HCT116 (cell line): ENCODE results near the gene SH3TC2. TPM values are rescaled to one million over a fixed set of nuclear protein-coding genes. Genes with fewer than 3 reads are reported as not detected.

Experiments used
- ATAC-seq: fragments of 200-7000 bp; cut with Tn5 transposase; 2 replicates; pipeline ENCODE4 v1.9.1; 2020; ENCODE audit warnings: mild to moderate bottlenecking, moderate library complexity
- BruUV-seq: library from RNA; stranded (reverse); fragments of 400-500 nt; replicated peaks from 2 replicates; lab custom pipeline; 2021; lab: Mats Ljungman, UMichigan
- CTCF ChIA-PET: fragments of 300-600 bp; sonication (Branson Sonifier 250); formaldehyde crosslinking; loops from one replicate; lab custom pipeline; 2021; ENCODE audit warnings: antibody characterized with exemption; lab: Charles Lee
- POLR2A ChIA-PET: fragments of 300-600, 350-600 bp; sonication (Branson Sonifier 250); formaldehyde crosslinking; loops from one replicate; lab custom pipeline; 2021; ENCODE audit warnings: antibody characterized with exemption; lab: Charles Lee
- RAD21 ChIA-PET, 2 experiments: fragments of 300-600 bp; sonication (Branson Sonifier 250); formaldehyde crosslinking; loops; one replicate each; lab custom pipeline; 2023; ENCODE audit warnings: low total read pairs in 2 of 2; ENCODE audit not compliant: uncharacterized antibody in 2 of 2, unreplicated experiment in 2 of 2, low non-redundant PET in 1 of 2; lab: Charles Lee
- DNase-seq: peaks from one replicate; pipeline ENCODE4 v3.0.0-alpha.2; 2010; ENCODE audit warnings: low read depth, low spot score
- H2AFZ ChIP-seq: fragments of 200-600 bp; shearing (Covaris generic), sonication (generic); 2 replicates; pipeline ENCODE4 v1.6.1; 2017; ENCODE audit warnings: low read depth, mixed run types, mixed read lengths, antibody characterized with exemption, low read length; ENCODE audit not compliant: poor library complexity, severe bottlenecking
- H3K27ac ChIP-seq: 2 replicates; pipeline ENCODE4 v1.5.1; 2012; ENCODE audit warnings: low read depth, low read length
- H3K27me3 ChIP-seq: fragments of 200-600 bp; sonication (generic); 2 replicates; pipeline ENCODE4 v1.6.1; 2016; ENCODE audit warnings: mixed run types, low read length, mixed read lengths; ENCODE audit not compliant: insufficient read depth
- H3K36me3 ChIP-seq, 2 experiments: fragments of 200-500 bp in 1 of 2; fragments of 200-600 bp in 1 of 2; sonication (Bioruptor generic) in 1 of 2; sonication (generic) in 1 of 2; 2 replicates each; pipeline versions ENCODE4 v1.5.1 to v1.6.1; 2014 to 2016; ENCODE audit warnings: low read length in 2 of 2, inconsistent platforms in 1 of 2, mixed read lengths in 1 of 2, mixed run types in 1 of 2; ENCODE audit not compliant: insufficient read depth in 2 of 2, control insufficient read depth in 1 of 2
- H3K4me1 ChIP-seq, 2 experiments: fragments of 200-600 bp in 1 of 2; sonication (generic) in 1 of 2; 2 replicates each; pipeline versions ENCODE4 v1.5.1 to v1.6.1; 2012 to 2017; ENCODE audit warnings: low read length in 2 of 2, inconsistent platforms in 1 of 2, mild to moderate bottlenecking in 1 of 2, mixed read lengths in 1 of 2, mixed run types in 1 of 2, moderate library complexity in 1 of 2; ENCODE audit not compliant: insufficient read depth in 2 of 2, control insufficient read depth in 1 of 2
- H3K4me2 ChIP-seq: fragments of 200-600 bp; sonication (generic); 2 replicates; pipeline ENCODE4 v1.6.1; 2017; ENCODE audit warnings: mixed run types, low read length, mixed read lengths
- H3K4me3 ChIP-seq, 2 experiments: fragments of 200-600 bp in 1 of 2; sonication (generic) in 1 of 2; replicated peaks in 1 of 2; 2 replicates each; pipeline ENCODE4 v1.5.1; 2011 to 2016; ENCODE audit warnings: low read length in 2 of 2, control low read depth in 1 of 2, low read depth in 1 of 2, mild to moderate bottlenecking in 1 of 2, mixed read lengths in 1 of 2, mixed run types in 1 of 2
- H3K79me2 ChIP-seq: fragments of 200-600 bp; sonication (generic); 2 replicates; pipeline ENCODE4 v1.6.1; 2017; ENCODE audit warnings: mild to moderate bottlenecking, mixed run types, low read length, moderate library complexity, mixed read lengths; ENCODE audit not compliant: insufficient read depth
- H3K9ac ChIP-seq: fragments of 200-600 bp; sonication (generic); 2 replicates; pipeline ENCODE4 v1.6.1; 2016; ENCODE audit warnings: low read length, mixed read lengths
- H3K9me2 ChIP-seq: fragments of 200-600 bp; sonication (generic), shearing (Covaris generic); 2 replicates; pipeline ENCODE4 v1.6.1; 2017; ENCODE audit warnings: mixed run types, mild to moderate bottlenecking, moderate library complexity; ENCODE audit not compliant: insufficient read depth
- H3K9me3 ChIP-seq, 2 experiments: fragments of 200-500 bp in 1 of 2; fragments of 200-600 bp in 1 of 2; sonication (Bioruptor generic) in 1 of 2; sonication (generic) in 1 of 2; 2 replicates each; pipeline ENCODE4 v1.6.1; 2014 to 2017; ENCODE audit warnings: low read length in 2 of 2, mixed read lengths in 2 of 2, inconsistent platforms in 1 of 2, low read depth in 1 of 2, mild to moderate bottlenecking in 1 of 2, mixed run types in 1 of 2, moderate library complexity in 1 of 2; ENCODE audit not compliant: control insufficient read depth in 1 of 2, insufficient read depth in 1 of 2
- H4K20me1 ChIP-seq: fragments of 200-600 bp; sonication (generic), shearing (Covaris generic); 2 replicates; pipeline ENCODE4 v1.6.1; 2017; ENCODE audit warnings: mixed run types, mild to moderate bottlenecking, moderate library complexity; ENCODE audit not compliant: insufficient read depth
- CBX3 ChIP-seq: IDR thresholded peaks from 2 replicates; pipeline ENCODE4 v1.6.1; 2012; ENCODE audit warnings: low read depth
- CTCF ChIP-seq, 3 experiments: fragments of 200-600 bp in 1 of 3; sonication (generic) in 1 of 3; IDR thresholded peaks in 2 of 3; conservative IDR thresholded peaks in 1 of 3; 2 replicates each; pipeline ENCODE4 v1.5.1; 2012 to 2017; ENCODE audit warnings: low read depth in 2 of 3, low read length in 2 of 3, antibody characterized with exemption in 1 of 3, borderline replicate concordance in 1 of 3, control low read depth in 1 of 3, mild to moderate bottlenecking in 1 of 3, mixed read lengths in 1 of 3, mixed run types in 1 of 3, moderate library complexity in 1 of 3; ENCODE audit not compliant: insufficient read depth in 1 of 3
- POLR2A ChIP-seq: IDR thresholded peaks from 2 replicates; pipeline ENCODE4 v1.7.0; 2011; ENCODE audit warnings: borderline replicate concordance; ENCODE audit not compliant: insufficient read depth, insufficient read length; ENCODE audit errors: extremely low read depth
- ZNF274 ChIP-seq: fragments of 200-500 bp; sonication (Bioruptor generic); IDR thresholded peaks from 2 replicates; pipeline ENCODE4 v1.6.1; 2014; ENCODE audit warnings: mild to moderate bottlenecking, low read depth, low read length, inconsistent platforms
- intact Hi-C: fragments of 100-400 bp; cut with micrococcal nuclease; formaldehyde crosslinking; loops from 2 replicates; pipeline ENCODE4 v1.10.0; 2022
- total RNA-seq: library from RNA; stranded (reverse); gene quantifications from one replicate; pipeline ENCODE4 v1.2.1, GENCODE V29; 2021; ENCODE audit not compliant: unreplicated experiment

The SH3TC2 gene
- total RNA-seq, 1 experiment from 2014 or later: 12.8 TPM

DNA sequence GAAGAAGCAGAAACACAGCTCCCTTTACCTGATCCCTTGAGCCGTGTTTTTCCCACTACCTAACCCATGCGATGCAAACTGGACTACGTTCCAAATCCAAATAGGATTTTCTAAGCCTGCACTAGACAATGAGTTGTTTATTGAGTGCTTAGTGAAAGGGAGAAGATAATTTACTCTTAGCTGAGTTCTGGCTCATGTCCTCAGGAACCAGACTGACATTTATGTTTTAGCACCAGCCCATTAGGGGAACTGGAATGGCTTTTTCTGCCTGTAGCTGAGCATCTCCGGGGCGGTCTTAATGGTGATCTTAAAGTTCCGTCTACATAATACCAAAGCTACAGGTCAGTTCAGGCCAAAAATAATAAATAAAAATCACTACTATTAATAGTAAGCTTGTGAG lies 81.5 kb downstream of the SH3TC2 start (continued):
- TF ChIP-seq POLR2A: no peak

- H3K79me2 ChIP-seq: no peaks in the 10 kb centered on the region
- H4K20me1 ChIP-seq: no peaks in the 10 kb centered on the region
- ChIA-PET RAD21 (no interaction called here), POLR2A (interaction anchor here (1.8 kb wide), 1 partner anchor 11 kb away, joined by 5 read pairs; no protein-coding TSS in a partner anchor)
- no peak overlapping the region for H3K27ac ChIP-seq
- no peak overlapping the region for H3K4me3 ChIP-seq
- BruUV-seq: no TSS peak
- DNase-seq: no peak
- no peaks in the 10 kb centered on the region for H3K27me3 ChIP-seq
- H3K4me2 ChIP-seq: no peak overlapping the region
- ATAC-seq: no peak
- H3K9ac ChIP-seq: no peak overlapping the region
- intact Hi-C loops: no loop called here
- TF ChIP-seq CTCF (IDR thresholded peaks at IDR 0.05 in 2 of 3, conservative IDR thresholded peaks at IDR 0.05 in 1 of 3; ENCODE audit: borderline replicate concordance in 1 of 3, insufficient read depth in 1 of 3, low read depth in 2 of 3, low read length in 2 of 3): no peak
- no peak for TF ChIP-seq ZNF274
- TF ChIP-seq, all 23 proteins: peak for 0
- CTCF ChIA-PET: interaction anchor here (0.9 kb wide), 1 partner anchor 23 kb away, joined by 3 read pairs; no protein-coding TSS in a partner anchor
- Histone ChIP-seq H3K36me3 (no peaks in the 10 kb centered on the region), H3K9me3 (no peaks in the 10 kb centered on the region), H3K4me1 (peaks cover 18 to 72% of the 10 kb centered on the region in 2 experiments), H3K9me2 (no peaks in the 10 kb centered on the region), H2AFZ (no peak overlapping the region)
Measured at GRCh38 chr5:148980731-148981130, 82.1 kb downstream of the SH3TC2 start.

GRCh38 chr5:148979083-148979723 lies 83.7 kb downstream of the SH3TC2 start:
- H4K20me1 ChIP-seq: no peaks in the 10 kb centered on the region
- CTCF ChIA-PET: interaction anchor here (1.1 to 2.4 kb wide), 3 partner anchors 21 to 248 kb away, joined by 3 to 8 read pairs (median 7); no protein-coding TSS in a partner anchor
- H3K9me3 ChIP-seq: no peaks in the 10 kb centered on the region
- peak overlapping the region; percentile 69 for H2AFZ ChIP-seq
- DNase-seq (no peak), ATAC-seq (peak; percentile 76)
- intact Hi-C loops: no loop called here
- no peaks in the 10 kb centered on the region for H3K36me3 ChIP-seq
- POLR2A ChIA-PET: no interaction called here
- no peaks in the 10 kb centered on the region for H3K9me2 ChIP-seq
- TF ChIP-seq CBX3: 0 out of 2 replicates have a peak, but pooled peaks have one; percentile 7
- TF ChIP-seq ZNF274: no peak
- H3K4me1 ChIP-seq: peaks cover 12 to 68% of the 10 kb centered on the region in 2 experiments
- peak overlapping the region in 1 of 2 experiments; percentile 26; a peak in 1 of 4 replicates for H3K4me3 ChIP-seq
- RAD21 ChIA-PET: no interaction called here
- H3K27me3 ChIP-seq: no peaks in the 10 kb centered on the region
- BruUV-seq: no TSS peak
- peak overlapping the region; percentile 29; the same call in 1 of the 2 replicates for H3K9ac ChIP-seq
- H3K4me2 ChIP-seq: peak overlapping the region; percentile 67
- no peaks in the 10 kb centered on the region for H3K79me2 ChIP-seq
- no peak overlapping the region for H3K27ac ChIP-seq
